HepG2 (cell line): ENCODE results near the gene NABP2. TPM values are rescaled to one million over a fixed set of nuclear protein-coding genes. Genes with fewer than 3 reads are reported as not detected.

Experiments
- AKAP8 ChIP-seq: sonication (generic); formaldehyde crosslinking; IDR thresholded peaks from 2 replicates; pipeline ENCODE4 v1.5.1; 2020; ENCODE audit warnings: mild to moderate bottlenecking, missing genetic modification reagents
- CHCHD3 ChIP-seq: sonication (generic); formaldehyde crosslinking; IDR thresholded peaks from 2 replicates; pipeline ENCODE4 v1.8.0; 2022; ENCODE audit warnings: mild to moderate bottlenecking, missing genetic modification reagents, moderate library complexity
- ETV5 ChIP-seq: IDR thresholded peaks from 2 replicates; pipeline ENCODE4 v1.6.1; 2018; ENCODE audit warnings: missing biosample characterization, missing genetic modification reagents, inconsistent platforms, borderline replicate concordance
- GATA4 ChIP-seq: sonication (generic); IDR thresholded peaks from 2 replicates; pipeline ENCODE4 v1.6.1; 2016; ENCODE audit warnings: antibody characterized with exemption, low read depth, borderline replicate concordance
- IRX3 ChIP-seq: sonication (generic); formaldehyde crosslinking; IDR thresholded peaks from 2 replicates; pipeline ENCODE4 v1.8.1; 2023; ENCODE audit warnings: mild to moderate bottlenecking, low read depth, missing genetic modification reagents, borderline replicate concordance
- MAFF ChIP-seq: IDR thresholded peaks from 2 replicates; pipeline ENCODE4 v1.6.1; 2011; ENCODE audit warnings: low read depth, low read length, improper control_type of control experiment
- MAZ ChIP-seq, 2 experiments: sonication (generic) in 1 of 2; formaldehyde crosslinking in 1 of 2; IDR thresholded peaks; 2 replicates each; pipeline versions ENCODE4 v1.5.0 to v1.6.1; 2012 to 2020; ENCODE audit warnings: low read depth in 2 of 2, mild to moderate bottlenecking in 2 of 2, borderline replicate concordance in 1 of 2, improper control_type of control experiment in 1 of 2, low read length in 1 of 2, missing genetic modification reagents in 1 of 2, moderate library complexity in 1 of 2
- PHF21A ChIP-seq: sonication (generic); formaldehyde crosslinking; IDR thresholded peaks from 2 replicates; pipeline ENCODE4 v1.5.0; 2020; ENCODE audit warnings: mild to moderate bottlenecking, missing genetic modification reagents
- PPARG ChIP-seq: conservative IDR thresholded peaks from 2 replicates; pipeline ENCODE4 v1.6.1; 2016; ENCODE audit warnings: missing biosample characterization, missing genetic modification reagents
- SMARCC2 ChIP-seq: fragments of 450-650 bp; IDR thresholded peaks from 2 replicates; pipeline ENCODE4 v1.6.1; 2017; ENCODE audit warnings: antibody characterized with exemption, mild to moderate bottlenecking
- U2AF1 ChIP-seq: fragments of 200-400 bp; formaldehyde crosslinking; optimal IDR thresholded peaks from 2 replicates; pipeline ENCODE3; 2017; ENCODE audit warnings: mild to moderate bottlenecking, low read depth, low read length
- ZIK1 ChIP-seq: sonication (generic); formaldehyde crosslinking; IDR thresholded peaks from 2 replicates; pipeline ENCODE4 v1.5.0; 2020; ENCODE audit warnings: mild to moderate bottlenecking, low read depth, missing genetic modification reagents, borderline replicate concordance
- ZNF367 ChIP-seq: sonication (generic); formaldehyde crosslinking; IDR thresholded peaks from 2 replicates; pipeline ENCODE4 v1.4.0; 2020; ENCODE audit warnings: missing genetic modification reagents, borderline replicate concordance
- ZNF383 ChIP-seq: sonication (generic); formaldehyde crosslinking; IDR thresholded peaks from 2 replicates; pipeline ENCODE4 v1.4.0; 2020; ENCODE audit warnings: missing genetic modification reagents, mild to moderate bottlenecking, borderline replicate concordance
- ZNF644 ChIP-seq: IDR thresholded peaks from 2 replicates; pipeline ENCODE4 v1.6.1; 2016; ENCODE audit warnings: low read depth
- ZNF703 ChIP-seq: sonication (generic); formaldehyde crosslinking; IDR thresholded peaks from 2 replicates; pipeline ENCODE4 v1.5.1; 2020; ENCODE audit warnings: missing genetic modification reagents, mild to moderate bottlenecking, moderate library complexity, borderline replicate concordance
- polyA plus RNA-seq, 8 experiments: library from polyadenylated mRNA; depleted of rRNA in 3 of 8; stranded (reverse) in 7 of 8; unstranded in 1 of 8; fragments of >200 nt; fragmentation: Illumina TruSeq in 4 of 8; extraction: Trizol in 4 of 8; gene quantifications; 2 replicates each; pipeline versions ENCODE4 v1.2.1 to v1.2.3, GENCODE V29; 2011 to 2016; ENCODE audit warnings: low read depth in 4 of 8, missing spikeins in 1 of 8, mixed read lengths in 1 of 8; ENCODE audit not compliant: insufficient read depth in 1 of 8
- total RNA-seq, 5 experiments: library from RNA; depleted of rRNA; stranded (reverse); fragments of >200 nt; fragmentation: Illumina TruSeq; extraction: Trizol; gene quantifications; 2 replicates each; pipeline ENCODE4 v1.2.3, GENCODE V29; 2016; ENCODE audit warnings: low read depth in 1 of 5
- TF ChIP-seq, protein P1 (sequence below): IDR thresholded peaks from 2 replicates; pipeline ENCODE4 v1.6.1; 2016; ENCODE audit warnings: missing compliant biosample characterization, missing genetic modification reagents, borderline replicate concordance
- TF ChIP-seq, protein P2 (sequence below): sonication (generic); formaldehyde crosslinking; IDR thresholded peaks from 2 replicates; pipeline ENCODE4 v1.4.0; 2020; ENCODE audit warnings: missing genetic modification reagents, borderline replicate concordance
- TF ChIP-seq, protein P3 (sequence below): sonication (generic); formaldehyde crosslinking; conservative IDR thresholded peaks from 2 replicates; pipeline ENCODE4 v1.8.0; 2022; ENCODE audit warnings: low read depth, missing genetic modification reagents
- TF ChIP-seq, protein P4 (sequence below): sonication (generic); formaldehyde crosslinking; IDR thresholded peaks from 2 replicates; pipeline ENCODE4 v1.8.0; 2022; ENCODE audit warnings: missing genetic modification reagents, mild to moderate bottlenecking, borderline replicate concordance

NABP2 gene
- total and polyA plus RNA-seq, 2 of the 13 experiments (the other 11 are each of a cell fraction or from before 2014, with no cell fraction given): 33.2 to 35.5 TPM

DNA sequence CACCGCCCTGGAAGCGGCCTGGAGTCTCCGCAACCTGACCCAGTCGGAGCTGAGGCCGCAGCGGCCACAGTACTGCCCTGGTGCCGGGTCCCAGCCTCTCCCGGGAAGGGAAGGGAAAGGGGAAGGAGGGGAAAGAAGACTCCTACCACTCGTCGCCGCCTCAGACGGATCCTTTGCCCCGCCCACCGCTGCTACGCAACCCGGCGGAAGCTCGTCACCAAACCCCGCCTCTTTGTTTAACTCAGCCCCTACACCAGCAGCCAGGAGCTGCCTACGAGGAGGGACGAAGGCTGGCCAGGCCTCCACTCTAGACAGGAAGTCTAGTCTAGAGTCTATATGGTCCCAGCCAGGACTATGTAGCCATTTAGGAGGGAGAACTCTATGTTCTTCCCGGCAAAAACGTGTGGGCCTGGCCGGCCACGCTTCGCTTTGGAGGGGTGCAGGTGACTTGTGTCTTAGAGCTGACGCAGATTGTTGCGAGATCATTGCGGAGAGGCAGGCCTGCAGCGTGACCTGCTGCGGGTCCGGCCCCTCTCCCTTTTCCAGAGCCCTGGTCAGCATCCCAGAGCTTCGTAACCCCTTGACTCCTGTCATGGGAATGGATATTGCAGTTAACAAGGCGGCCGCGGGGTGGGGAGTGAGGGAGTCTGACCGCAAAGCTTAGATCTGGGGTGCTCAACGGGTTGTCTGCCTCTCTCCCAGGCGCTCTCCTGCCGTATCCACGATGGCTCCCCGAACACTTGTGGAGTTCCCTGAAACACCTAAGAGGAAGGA lies 2.2 kb upstream of the NABP2 start, which contains the start of gene RNF41 (continued):
- TF ChIP-seq, protein P1, sequence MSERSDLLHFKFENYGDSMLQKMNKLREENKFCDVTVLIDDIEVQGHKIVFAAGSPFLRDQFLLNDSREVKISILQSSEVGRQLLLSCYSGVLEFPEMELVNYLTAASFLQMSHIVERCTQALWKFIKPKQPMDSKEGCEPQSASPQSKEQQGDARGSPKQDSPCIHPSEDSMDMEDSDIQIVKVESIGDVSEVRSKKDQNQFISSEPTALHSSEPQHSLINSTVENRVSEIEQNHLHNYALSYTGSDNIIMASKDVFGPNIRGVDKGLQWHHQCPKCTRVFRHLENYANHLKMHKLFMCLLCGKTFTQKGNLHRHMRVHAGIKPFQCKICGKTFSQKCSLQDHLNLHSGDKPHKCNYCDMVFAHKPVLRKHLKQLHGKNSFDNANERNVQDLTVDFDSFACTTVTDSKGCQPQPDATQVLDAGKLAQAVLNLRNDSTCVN (CRISPR knock-in tag): peak; percentile 97
- TF ChIP-seq, protein P2, sequence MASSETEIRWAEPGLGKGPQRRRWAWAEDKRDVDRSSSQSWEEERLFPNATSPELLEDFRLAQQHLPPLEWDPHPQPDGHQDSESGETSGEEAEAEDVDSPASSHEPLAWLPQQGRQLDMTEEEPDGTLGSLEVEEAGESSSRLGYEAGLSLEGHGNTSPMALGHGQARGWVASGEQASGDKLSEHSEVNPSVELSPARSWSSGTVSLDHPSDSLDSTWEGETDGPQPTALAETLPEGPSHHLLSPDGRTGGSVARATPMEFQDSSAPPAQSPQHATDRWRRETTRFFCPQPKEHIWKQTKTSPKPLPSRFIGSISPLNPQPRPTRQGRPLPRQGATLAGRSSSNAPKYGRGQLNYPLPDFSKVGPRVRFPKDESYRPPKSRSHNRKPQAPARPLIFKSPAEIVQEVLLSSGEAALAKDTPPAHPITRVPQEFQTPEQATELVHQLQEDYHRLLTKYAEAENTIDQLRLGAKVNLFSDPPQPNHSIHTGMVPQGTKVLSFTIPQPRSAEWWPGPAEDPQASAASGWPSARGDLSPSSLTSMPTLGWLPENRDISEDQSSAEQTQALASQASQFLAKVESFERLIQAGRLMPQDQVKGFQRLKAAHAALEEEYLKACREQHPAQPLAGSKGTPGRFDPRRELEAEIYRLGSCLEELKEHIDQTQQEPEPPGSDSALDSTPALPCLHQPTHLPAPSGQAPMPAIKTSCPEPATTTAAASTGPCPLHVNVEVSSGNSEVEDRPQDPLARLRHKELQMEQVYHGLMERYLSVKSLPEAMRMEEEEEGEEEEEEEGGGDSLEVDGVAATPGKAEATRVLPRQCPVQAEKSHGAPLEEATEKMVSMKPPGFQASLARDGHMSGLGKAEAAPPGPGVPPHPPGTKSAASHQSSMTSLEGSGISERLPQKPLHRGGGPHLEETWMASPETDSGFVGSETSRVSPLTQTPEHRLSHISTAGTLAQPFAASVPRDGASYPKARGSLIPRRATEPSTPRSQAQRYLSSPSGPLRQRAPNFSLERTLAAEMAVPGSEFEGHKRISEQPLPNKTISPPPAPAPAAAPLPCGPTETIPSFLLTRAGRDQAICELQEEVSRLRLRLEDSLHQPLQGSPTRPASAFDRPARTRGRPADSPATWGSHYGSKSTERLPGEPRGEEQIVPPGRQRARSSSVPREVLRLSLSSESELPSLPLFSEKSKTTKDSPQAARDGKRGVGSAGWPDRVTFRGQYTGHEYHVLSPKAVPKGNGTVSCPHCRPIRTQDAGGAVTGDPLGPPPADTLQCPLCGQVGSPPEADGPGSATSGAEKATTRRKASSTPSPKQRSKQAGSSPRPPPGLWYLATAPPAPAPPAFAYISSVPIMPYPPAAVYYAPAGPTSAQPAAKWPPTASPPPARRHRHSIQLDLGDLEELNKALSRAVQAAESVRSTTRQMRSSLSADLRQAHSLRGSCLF (CRISPR knock-in tag): no peak
- 0 out of 2 replicates have a peak, but pooled peaks have one; percentile 5 for TF ChIP-seq MAZ (IDR thresholded peaks at IDR 0.05; ENCODE audit: borderline replicate concordance, low read depth, low read length)
- TF ChIP-seq MAZ (CRISPR knock-in tag; IDR thresholded peaks at IDR 0.05; ENCODE audit: low read depth): no peak
- TF ChIP-seq ZNF367 (CRISPR knock-in tag): no peak
- TF ChIP-seq, protein P3, sequence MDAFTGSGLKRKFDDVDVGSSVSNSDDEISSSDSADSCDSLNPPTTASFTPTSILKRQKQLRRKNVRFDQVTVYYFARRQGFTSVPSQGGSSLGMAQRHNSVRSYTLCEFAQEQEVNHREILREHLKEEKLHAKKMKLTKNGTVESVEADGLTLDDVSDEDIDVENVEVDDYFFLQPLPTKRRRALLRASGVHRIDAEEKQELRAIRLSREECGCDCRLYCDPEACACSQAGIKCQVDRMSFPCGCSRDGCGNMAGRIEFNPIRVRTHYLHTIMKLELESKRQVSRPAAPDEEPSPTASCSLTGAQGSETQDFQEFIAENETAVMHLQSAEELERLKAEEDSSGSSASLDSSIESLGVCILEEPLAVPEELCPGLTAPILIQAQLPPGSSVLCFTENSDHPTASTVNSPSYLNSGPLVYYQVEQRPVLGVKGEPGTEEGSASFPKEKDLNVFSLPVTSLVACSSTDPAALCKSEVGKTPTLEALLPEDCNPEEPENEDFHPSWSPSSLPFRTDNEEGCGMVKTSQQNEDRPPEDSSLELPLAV: no peak
- TF ChIP-seq ZNF383 (CRISPR knock-in tag): no peak
- no peak for TF ChIP-seq SMARCC2
- TF ChIP-seq AKAP8 (CRISPR knock-in tag): no peak
- TF ChIP-seq PHF21A (CRISPR knock-in tag): no peak; the same call in none of the 2 replicates
- TF ChIP-seq, protein P4, sequence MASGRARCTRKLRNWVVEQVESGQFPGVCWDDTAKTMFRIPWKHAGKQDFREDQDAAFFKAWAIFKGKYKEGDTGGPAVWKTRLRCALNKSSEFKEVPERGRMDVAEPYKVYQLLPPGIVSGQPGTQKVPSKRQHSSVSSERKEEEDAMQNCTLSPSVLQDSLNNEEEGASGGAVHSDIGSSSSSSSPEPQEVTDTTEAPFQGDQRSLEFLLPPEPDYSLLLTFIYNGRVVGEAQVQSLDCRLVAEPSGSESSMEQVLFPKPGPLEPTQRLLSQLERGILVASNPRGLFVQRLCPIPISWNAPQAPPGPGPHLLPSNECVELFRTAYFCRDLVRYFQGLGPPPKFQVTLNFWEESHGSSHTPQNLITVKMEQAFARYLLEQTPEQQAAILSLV (CRISPR knock-in tag): peak; percentile 55; the same call in 1 of the 2 replicates
- peak; percentile 27; the same call in 1 of the 2 replicates for TF ChIP-seq PPARG (CRISPR knock-in tag)
- no peak for TF ChIP-seq ZIK1 (CRISPR knock-in tag)
- TF ChIP-seq ZNF644 (CRISPR knock-in tag): no peak
- TF ChIP-seq CHCHD3 (CRISPR knock-in tag): no peak
- no peak for TF ChIP-seq MAFF
- peak; percentile 31 for TF ChIP-seq U2AF1
- TF ChIP-seq ETV5 (CRISPR knock-in tag): peak; percentile 70; the same call in 1 of the 2 replicates
- no peak for TF ChIP-seq ZNF703
- peak; percentile 42; the same call in 1 of the 2 replicates for TF ChIP-seq GATA4
- TF ChIP-seq IRX3 (CRISPR knock-in tag): no peak
